Lower leg skin (tissue), 3 donors: Measurements from ENCODE around the gene MTCH2.

ENCODE experiments used
- CTCF ChIP-seq, 3 donors: fragments of 450-650 bp; IDR thresholded peaks; one replicate each; pipeline ENCODE4 v1.5.1; 2016; ENCODE audit warnings: antibody characterized with exemption in 3 of 3, mild to moderate bottlenecking in 3 of 3, moderate library complexity in 2 of 3
- POLR2A ChIP-seq, 2 donors: fragments of 450-650 bp; IDR thresholded peaks; one replicate each; pipeline ENCODE4 v1.6.1; 2016 to 2017; ENCODE audit warnings: antibody characterized with exemption in 2 of 2, mild to moderate bottlenecking in 1 of 2, moderate library complexity in 1 of 2

- TF ChIP-seq CTCF (IDR thresholded peaks at IDR 0.05) (no peak), POLR2A (IDR thresholded peaks at IDR 0.05) (no peak)
These were observed 33.5 kb upstream of the MTCH2 start for GRCh38 chr11:47675851-47676250.
